Measurements from ENCODE around the gene NADSYN1.
"Not testable (repeated sequence)": the region's sequence is repeated elsewhere in the genome, so short reads cannot be mapped to it uniquely, and the experiment has no call there.

Gene NADSYN1

GRCh38 chr11:71453037-71453917 is at the start of gene NADSYN1:
NADSYN1 (plus strand) TSS chr11:71453203; CDS start chr11:71453297, 94 bp downstream.
- DNase-seq (peak; percentile 97), ATAC-seq (peak; percentile 76)

- ATAC-seq (no peak), DNase-seq (no peak)
Observed at GRCh38 chr11:71404209-71404608, 48.8 kb upstream of the NADSYN1 start.

GRCh38 chr11:71406681-71407080 is 46.3 kb upstream of the NADSYN1 start:
- DNase-seq: no peak
- ATAC-seq: no peak

GRCh38 chr11:71407356-71407755 is 45.6 kb upstream of the NADSYN1 start:
- no peak for DNase-seq
- ATAC-seq: no peak

- no peak for ATAC-seq
- DNase-seq: no peak
Observed at GRCh38 chr11:71408826-71409225, 44.2 kb upstream of the NADSYN1 start.

GRCh38 chr11:71410363-71410966 is 42.5 kb upstream of the NADSYN1 start:
- no peak for ATAC-seq
- DNase-seq: no peak

- DNase-seq (no peak), ATAC-seq (no peak)
Observed at GRCh38 chr11:71414645-71415044, 38.4 kb upstream of the NADSYN1 start.

- DNase-seq (peak; percentile 12), ATAC-seq (peak; percentile 84)
Observed at GRCh38 chr11:71418643-71419042, 34.4 kb upstream of the NADSYN1 start.

GRCh38 chr11:71420455-71421241 is 32.4 kb upstream of the NADSYN1 start:
- no peak for ATAC-seq
- peak; percentile 19 for DNase-seq

GRCh38 chr11:71421392-71421950 is 31.5 kb upstream of the NADSYN1 start:
- DNase-seq: no peak
- no peak for ATAC-seq

- DNase-seq, ATAC-seq: not testable (repeated sequence)
Observed at GRCh38 chr11:71422318-71422717, 30.7 kb upstream of the NADSYN1 start.

GRCh38 chr11:71423181-71423790 is 29.7 kb upstream of the NADSYN1 start:
- ATAC-seq (no peak), DNase-seq (no peak)

GRCh38 chr11:71425409-71425808 is 27.6 kb upstream of the NADSYN1 start:
- DNase-seq (no peak), ATAC-seq (no peak)

GRCh38 chr11:71425860-71426259 is 27.1 kb upstream of the NADSYN1 start:
- ATAC-seq (peak; percentile 60), DNase-seq (peak; percentile 14)

GRCh38 chr11:71426413-71426812 is 26.6 kb upstream of the NADSYN1 start:
- ATAC-seq: peak; percentile 63

GRCh38 chr11:71428861-71429435 is 24.1 kb upstream of the NADSYN1 start:
- no peak for DNase-seq
- no peak for ATAC-seq

More at GRCh38 chr11:71426413-71426812, 26.6 kb upstream of the NADSYN1 start:
- no peak for DNase-seq

GRCh38 chr11:71429701-71430100 is 23.3 kb upstream of the NADSYN1 start:
- DNase-seq (no peak), ATAC-seq (no peak)

GRCh38 chr11:71430166-71430565 is 22.8 kb upstream of the NADSYN1 start:
- no peak for ATAC-seq
- no peak for DNase-seq

- no peak for DNase-seq
- no peak for ATAC-seq
Observed at GRCh38 chr11:71431271-71431670, 21.7 kb upstream of the NADSYN1 start.

- no peak for DNase-seq
- no peak for ATAC-seq
Observed at GRCh38 chr11:71432761-71433647, 20.0 kb upstream of the NADSYN1 start.

Data from stimulated activated naive CD8-positive, alpha-beta T cell treated with anti-CD3 and anti-CD28 coated beads, Interleukin-15, Interleukin-2, amounts not matched to agents 100 U/mL and 50 U/mL, for 24 hours (primary cell).